GM10248 (cell line): ENCODE data around the gene LONP1.

ENCODE experiments used
- CTCF ChIA-PET: fragments of 300-600 bp; sonication (Branson Sonifier 250); formaldehyde crosslinking; extraction: SDS; loops from one replicate; lab custom pipeline; 2021; ENCODE audit warnings: antibody characterized with exemption; lab: Yijun Ruan, JAX
- POLR2A ChIA-PET: fragments of 350-650 bp; sonication (Branson Sonifier 250); formaldehyde crosslinking; extraction: SDS; loops from one replicate; lab custom pipeline; 2020; ENCODE audit warnings: antibody characterized with exemption; lab: Yijun Ruan, JAX
- DNase-seq: peaks from one replicate; pipeline ENCODE4 v3.0.0; 2012; ENCODE audit errors: extremely low spot score
- TF ChIP-seq, protein P1 (sequence below): IDR thresholded peaks from 2 replicates; pipeline ENCODE4 v1.5.1; 2012; ENCODE audit warnings: mild to moderate bottlenecking, low read depth; ENCODE audit errors: extremely low read depth, missing control alignments, control extremely low read depth

LONP1 gene

DNA sequence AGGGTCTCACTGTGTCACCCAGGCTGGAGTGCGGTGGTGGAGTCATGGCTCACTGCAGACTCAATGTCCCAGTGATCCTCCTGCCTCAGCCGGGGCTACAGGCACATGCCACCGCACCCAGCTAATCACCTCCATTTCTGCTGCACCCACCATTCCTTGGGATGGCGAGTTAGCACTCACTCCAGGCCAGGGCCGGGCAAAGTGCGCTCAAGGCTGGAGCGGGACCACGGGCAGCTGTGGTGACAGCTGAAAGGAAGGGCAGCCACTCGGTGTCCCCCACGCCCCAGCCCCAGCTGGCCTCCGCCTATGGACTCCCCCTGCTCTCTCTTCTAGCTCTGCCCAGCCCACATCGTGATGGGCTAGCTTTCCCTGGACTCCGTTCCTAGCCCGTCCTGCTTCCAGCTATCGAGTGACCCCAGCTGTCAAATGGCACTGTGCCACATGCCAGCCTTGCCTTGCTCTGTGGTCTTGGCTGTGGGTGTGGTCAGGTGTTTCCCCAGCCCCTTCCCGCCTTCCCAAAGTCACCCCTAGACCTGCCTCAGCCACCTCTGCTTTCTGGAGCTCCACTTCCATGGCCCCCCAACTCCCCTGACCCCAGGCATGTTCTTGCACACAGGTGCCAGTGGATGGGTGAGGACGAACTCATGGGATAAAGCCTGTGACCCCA lies 43.7 kb downstream of the LONP1 start:
- CTCF ChIA-PET, result interaction anchor here (5.5 kb wide), 1 partner anchor 12 kb away, joined by 32 read pairs; the partner anchor contains the start of gene RPL36
- DNase-seq, result no peak
- POLR2A ChIA-PET, result interaction anchor here (0.8 to 1.1 kb wide), 3 partner anchors 10 to 53 kb away, joined by 3 to 4 read pairs (median 3); partner anchors contain the start of genes RPL36, SAFB and SAFB2
- TF ChIP-seq, protein P1, sequence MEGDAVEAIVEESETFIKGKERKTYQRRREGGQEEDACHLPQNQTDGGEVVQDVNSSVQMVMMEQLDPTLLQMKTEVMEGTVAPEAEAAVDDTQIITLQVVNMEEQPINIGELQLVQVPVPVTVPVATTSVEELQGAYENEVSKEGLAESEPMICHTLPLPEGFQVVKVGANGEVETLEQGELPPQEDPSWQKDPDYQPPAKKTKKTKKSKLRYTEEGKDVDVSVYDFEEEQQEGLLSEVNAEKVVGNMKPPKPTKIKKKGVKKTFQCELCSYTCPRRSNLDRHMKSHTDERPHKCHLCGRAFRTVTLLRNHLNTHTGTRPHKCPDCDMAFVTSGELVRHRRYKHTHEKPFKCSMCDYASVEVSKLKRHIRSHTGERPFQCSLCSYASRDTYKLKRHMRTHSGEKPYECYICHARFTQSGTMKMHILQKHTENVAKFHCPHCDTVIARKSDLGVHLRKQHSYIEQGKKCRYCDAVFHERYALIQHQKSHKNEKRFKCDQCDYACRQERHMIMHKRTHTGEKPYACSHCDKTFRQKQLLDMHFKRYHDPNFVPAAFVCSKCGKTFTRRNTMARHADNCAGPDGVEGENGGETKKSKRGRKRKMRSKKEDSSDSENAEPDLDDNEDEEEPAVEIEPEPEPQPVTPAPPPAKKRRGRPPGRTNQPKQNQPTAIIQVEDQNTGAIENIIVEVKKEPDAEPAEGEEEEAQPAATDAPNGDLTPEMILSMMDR, result no peak

DNA sequence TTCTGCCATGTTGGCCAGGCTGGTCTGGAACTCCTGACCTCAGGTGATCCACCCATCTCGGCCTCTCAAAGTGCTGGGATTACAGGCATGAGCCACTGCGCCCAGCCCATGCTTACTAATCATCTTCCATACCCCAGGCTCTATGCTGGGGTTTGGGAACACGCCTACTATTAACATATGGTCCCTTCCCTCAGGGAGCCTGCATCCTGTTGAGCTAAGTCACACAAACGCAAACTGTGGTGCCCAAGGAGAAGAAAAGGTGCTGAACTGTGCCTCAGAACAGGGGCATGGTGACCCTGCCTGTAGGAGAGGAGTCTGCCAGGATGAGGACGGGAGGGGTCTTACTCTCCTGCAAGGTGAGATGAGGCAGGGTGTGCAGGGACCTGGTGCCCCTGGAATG lies 45.2 kb downstream of the LONP1 start:
- TF ChIP-seq, protein P1, result no peak
- ChIA-PET CTCF (interaction anchor here (5.5 kb wide), 1 partner anchor 14 kb away, joined by 32 read pairs; the partner anchor contains the start of gene RPL36), POLR2A (no interaction called here)
- no peak for DNase-seq

DNA sequence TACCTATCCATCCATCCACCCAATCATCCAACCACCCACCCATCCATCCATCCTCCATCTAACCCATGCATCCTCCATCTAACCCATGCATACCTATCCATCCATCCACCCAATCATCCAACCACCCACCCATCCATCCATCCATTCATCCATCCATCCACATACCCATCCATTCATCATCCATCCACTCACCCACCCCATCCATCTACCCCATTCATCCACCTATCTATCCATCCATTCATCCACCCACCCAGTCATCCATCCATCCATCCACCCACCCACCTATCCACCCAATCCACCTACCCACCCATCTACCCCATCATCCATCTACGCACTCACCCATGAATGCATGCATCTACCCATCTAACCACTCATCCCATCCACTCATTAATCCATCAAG lies 46.2 kb downstream of the LONP1 start:
- ChIA-PET CTCF (no interaction called here), POLR2A (no interaction called here)
- TF ChIP-seq, protein P1, result no peak
- DNase-seq, result no peak

DNA sequence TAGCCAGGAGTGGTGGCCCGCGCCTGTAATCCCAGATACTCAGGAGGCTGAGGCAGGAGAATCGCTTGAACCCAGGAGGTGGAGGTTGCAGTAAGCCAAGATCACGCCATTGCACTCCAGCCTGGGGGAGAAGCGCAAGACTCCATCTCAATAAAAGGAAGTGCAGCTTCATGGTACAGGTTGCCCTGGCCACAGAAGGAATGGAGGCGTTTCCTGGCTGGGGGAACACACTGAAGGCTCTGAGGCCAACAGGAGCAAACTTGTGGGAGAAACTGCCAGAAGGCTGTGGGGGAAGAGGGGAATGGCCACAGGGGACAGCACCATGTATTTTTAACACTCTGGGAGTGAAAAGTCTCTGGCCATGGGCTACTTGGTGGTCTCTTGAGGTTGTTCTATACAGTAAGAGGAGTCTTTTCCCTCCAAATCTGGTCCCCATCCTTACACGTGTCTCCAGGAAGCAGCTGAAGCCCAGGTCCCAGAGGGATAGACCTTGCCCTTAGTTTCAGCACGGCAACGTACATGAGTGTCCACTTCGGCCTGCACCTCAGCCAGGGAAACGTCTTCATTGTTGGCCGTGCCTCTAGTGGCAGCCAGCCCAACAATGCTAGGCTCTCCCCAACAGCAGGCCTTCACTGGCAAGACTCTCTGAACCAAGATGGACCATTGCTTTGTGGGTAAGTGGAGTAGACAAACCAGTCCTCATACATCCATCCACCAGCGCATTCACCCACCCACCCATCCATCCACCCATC lies 47.1 kb downstream of the LONP1 start:
- ChIA-PET POLR2A (no interaction called here), CTCF (interaction anchor here (1.5 kb wide), 1 partner anchor 14 kb away, joined by 6 read pairs; no protein-coding TSS in a partner anchor)
- no peak for DNase-seq

DNA sequence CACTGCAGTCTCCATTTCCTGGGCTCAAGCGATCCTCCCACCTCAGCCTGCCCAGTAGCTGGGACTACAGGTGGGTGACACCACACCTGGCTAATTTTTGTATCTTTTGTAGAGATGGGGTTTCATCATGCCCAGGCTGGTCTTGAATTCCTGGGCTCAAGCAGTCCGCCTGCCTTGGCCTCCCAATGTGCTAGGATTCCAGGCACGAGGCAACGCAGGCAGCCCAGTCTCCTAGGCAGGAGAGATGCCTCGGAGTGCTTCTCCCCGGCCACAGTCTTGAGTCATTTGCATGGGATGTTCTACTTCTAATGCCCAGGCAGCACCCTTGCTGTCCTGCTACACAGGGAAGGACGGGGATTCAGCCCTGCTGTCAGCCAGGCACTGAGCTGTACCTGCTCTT lies 48.3 kb downstream of the LONP1 start:
- DNase-seq, result no peak
- ChIA-PET POLR2A (interaction anchor here (0.6 kb wide), 1 partner anchor 48 kb away, joined by 4 read pairs; no protein-coding TSS in a partner anchor), CTCF (interaction anchor here (1.1 to 2.5 kb wide), 3 partner anchors 9 to 18 kb away, joined by 3 to 8 read pairs (median 6); partner anchors contain the start of gene RPL36)
- TF ChIP-seq, protein P1, result no peak

More for the DNA sequence above, 47.1 kb downstream of the LONP1 start:
- TF ChIP-seq, protein P1, result no peak

DNA sequence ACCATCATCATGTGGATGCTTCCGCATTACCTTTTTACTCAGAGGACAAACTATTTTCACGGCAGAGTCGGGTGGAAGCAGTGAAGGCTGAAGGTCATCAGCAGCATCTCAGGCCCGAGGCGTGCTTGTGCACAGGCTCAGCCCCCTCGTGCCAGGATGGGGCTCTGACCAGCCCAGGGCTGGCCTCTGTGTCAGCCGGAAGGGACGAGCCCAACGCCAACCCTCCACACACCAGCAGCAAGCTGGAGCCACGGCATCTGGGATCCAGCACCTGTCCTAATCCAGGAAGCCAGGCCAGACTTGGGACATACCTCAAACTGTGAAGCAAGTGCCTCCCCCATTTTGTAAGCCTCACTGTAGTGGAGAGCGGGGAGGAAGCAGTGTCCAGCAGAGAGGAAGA lies 50.7 kb downstream of the LONP1 start:
- TF ChIP-seq, protein P1, result no peak
- DNase-seq, result no peak
- CTCF ChIA-PET, result interaction anchor here (2.0 to 2.5 kb wide), 2 partner anchors 18 to 21 kb away, joined by 8 read pairs; partner anchors contain the start of gene RPL36
- POLR2A ChIA-PET, result no interaction called here
